ENCODE data around the gene ILF2. TPM values are rescaled to one million over a fixed set of nuclear protein-coding genes. Genes with fewer than 3 reads are reported as not detected.

ILF2 gene
- total and polyA plus RNA-seq, 2 of the 13 experiments (the other 11 are each of a cell fraction or from before 2014, with no cell fraction given) = 292 to 366 TPM

DNA sequence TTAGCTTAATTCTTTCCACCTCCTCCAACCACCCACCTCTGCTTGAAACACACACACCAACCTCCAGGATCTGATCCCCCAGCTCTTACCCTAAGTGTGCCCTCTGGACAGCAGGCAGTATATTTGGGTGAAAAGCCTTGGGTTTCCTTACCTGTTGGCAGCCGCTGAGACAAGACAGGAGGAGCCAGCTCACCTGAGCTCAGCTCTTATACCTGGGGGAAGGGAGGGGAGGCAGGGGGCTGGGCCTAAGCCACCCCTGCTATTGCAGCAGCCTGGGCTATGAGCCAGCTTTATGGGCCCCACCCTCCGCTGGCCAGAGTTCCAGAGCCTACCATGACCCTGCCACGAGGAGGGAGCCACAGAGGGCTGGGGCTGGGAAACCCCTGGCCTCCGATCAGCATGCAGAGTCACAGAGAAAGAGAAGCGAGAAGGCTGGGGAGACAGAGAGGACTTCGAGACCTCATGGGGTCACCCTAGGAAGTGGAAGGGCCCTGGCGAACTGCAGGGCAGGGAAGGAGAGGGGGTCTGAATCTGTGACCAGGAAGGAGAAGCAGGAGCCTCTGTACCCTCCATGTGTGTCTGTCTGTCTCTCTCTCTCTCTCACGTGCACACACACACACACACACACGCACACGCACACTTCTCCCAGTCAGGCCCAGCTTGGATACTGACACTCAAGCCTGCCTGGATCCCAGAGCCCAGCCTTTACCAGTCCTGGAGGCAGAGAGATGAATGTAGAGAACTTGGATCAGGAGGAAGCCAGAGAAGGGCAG is 54.5 kb downstream of the ILF2 start, which contains the start of gene S100A14 (continued):
- TF ChIP-seq, protein P1, sequence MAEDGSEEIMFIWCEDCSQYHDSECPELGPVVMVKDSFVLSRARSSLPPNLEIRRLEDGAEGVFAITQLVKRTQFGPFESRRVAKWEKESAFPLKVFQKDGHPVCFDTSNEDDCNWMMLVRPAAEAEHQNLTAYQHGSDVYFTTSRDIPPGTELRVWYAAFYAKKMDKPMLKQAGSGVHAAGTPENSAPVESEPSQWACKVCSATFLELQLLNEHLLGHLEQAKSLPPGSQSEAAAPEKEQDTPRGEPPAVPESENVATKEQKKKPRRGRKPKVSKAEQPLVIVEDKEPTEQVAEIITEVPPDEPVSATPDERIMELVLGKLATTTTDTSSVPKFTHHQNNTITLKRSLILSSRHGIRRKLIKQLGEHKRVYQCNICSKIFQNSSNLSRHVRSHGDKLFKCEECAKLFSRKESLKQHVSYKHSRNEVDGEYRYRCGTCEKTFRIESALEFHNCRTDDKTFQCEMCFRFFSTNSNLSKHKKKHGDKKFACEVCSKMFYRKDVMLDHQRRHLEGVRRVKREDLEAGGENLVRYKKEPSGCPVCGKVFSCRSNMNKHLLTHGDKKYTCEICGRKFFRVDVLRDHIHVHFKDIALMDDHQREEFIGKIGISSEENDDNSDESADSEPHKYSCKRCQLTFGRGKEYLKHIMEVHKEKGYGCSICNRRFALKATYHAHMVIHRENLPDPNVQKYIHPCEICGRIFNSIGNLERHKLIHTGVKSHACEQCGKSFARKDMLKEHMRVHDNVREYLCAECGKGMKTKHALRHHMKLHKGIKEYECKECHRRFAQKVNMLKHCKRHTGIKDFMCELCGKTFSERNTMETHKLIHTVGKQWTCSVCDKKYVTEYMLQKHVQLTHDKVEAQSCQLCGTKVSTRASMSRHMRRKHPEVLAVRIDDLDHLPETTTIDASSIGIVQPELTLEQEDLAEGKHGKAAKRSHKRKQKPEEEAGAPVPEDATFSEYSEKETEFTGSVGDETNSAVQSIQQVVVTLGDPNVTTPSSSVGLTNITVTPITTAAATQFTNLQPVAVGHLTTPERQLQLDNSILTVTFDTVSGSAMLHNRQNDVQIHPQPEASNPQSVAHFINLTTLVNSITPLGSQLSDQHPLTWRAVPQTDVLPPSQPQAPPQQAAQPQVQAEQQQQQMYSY (CRISPR knock-in tag; IDR thresholded peaks at IDR 0.05) = no peak
- TF ChIP-seq HNRNPL (IDR thresholded peaks at IDR 0.05; ENCODE audit: low read depth, low read length) = no peak
- TF ChIP-seq, protein P2, sequence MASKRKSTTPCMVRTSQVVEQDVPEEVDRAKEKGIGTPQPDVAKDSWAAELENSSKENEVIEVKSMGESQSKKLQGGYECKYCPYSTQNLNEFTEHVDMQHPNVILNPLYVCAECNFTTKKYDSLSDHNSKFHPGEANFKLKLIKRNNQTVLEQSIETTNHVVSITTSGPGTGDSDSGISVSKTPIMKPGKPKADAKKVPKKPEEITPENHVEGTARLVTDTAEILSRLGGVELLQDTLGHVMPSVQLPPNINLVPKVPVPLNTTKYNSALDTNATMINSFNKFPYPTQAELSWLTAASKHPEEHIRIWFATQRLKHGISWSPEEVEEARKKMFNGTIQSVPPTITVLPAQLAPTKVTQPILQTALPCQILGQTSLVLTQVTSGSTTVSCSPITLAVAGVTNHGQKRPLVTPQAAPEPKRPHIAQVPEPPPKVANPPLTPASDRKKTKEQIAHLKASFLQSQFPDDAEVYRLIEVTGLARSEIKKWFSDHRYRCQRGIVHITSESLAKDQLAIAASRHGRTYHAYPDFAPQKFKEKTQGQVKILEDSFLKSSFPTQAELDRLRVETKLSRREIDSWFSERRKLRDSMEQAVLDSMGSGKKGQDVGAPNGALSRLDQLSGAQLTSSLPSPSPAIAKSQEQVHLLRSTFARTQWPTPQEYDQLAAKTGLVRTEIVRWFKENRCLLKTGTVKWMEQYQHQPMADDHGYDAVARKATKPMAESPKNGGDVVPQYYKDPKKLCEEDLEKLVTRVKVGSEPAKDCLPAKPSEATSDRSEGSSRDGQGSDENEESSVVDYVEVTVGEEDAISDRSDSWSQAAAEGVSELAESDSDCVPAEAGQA (IDR thresholded peaks at IDR 0.05; ENCODE audit: low read depth) = no peak
- TF ChIP-seq, protein P2 (CRISPR knock-in tag; IDR thresholded peaks at IDR 0.05; ENCODE audit: borderline replicate concordance) = no peak
- TF ChIP-seq, protein P3, sequence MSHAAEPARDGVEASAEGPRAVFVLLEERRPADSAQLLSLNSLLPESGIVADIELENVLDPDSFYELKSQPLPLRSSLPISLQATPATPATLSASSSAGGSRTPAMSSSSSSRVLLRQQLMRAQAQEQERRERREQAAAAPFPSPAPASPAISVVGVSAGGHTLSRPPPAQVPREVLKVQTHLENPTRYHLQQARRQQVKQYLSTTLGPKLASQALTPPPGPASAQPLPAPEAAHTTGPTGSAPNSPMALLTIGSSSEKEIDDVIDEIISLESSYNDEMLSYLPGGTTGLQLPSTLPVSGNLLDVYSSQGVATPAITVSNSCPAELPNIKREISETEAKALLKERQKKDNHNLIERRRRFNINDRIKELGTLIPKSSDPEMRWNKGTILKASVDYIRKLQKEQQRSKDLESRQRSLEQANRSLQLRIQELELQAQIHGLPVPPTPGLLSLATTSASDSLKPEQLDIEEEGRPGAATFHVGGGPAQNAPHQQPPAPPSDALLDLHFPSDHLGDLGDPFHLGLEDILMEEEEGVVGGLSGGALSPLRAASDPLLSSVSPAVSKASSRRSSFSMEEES (CRISPR knock-in tag; IDR thresholded peaks at IDR 0.05) = no peak
- TF ChIP-seq ZNF766 (CRISPR knock-in tag; IDR thresholded peaks at IDR 0.05; ENCODE audit: borderline replicate concordance) = no peak
- no peak for TF ChIP-seq SMARCC2 (IDR thresholded peaks at IDR 0.05)
- no peak for TF ChIP-seq THAP11 (CRISPR knock-in tag; IDR thresholded peaks at IDR 0.05)
- no peak for TF ChIP-seq ZNF253 (CRISPR knock-in tag; IDR thresholded peaks at IDR 0.05; ENCODE audit: borderline replicate concordance)
- TF ChIP-seq ZFP37 (CRISPR knock-in tag; IDR thresholded peaks at IDR 0.05; ENCODE audit: borderline replicate concordance) = no peak
- TF ChIP-seq EEA1 (CRISPR knock-in tag; IDR thresholded peaks at IDR 0.05; ENCODE audit: borderline replicate concordance) = no peak
- TF ChIP-seq MED13 (CRISPR knock-in tag; IDR thresholded peaks at IDR 0.05) = no peak
- TF ChIP-seq TSC22D2 (CRISPR knock-in tag; IDR thresholded peaks at IDR 0.05; ENCODE audit: borderline replicate concordance) = no peak
- TF ChIP-seq NPAS2 (CRISPR knock-in tag; IDR thresholded peaks at IDR 0.05; ENCODE audit: borderline replicate concordance) = no peak
- TF ChIP-seq, protein P4, sequence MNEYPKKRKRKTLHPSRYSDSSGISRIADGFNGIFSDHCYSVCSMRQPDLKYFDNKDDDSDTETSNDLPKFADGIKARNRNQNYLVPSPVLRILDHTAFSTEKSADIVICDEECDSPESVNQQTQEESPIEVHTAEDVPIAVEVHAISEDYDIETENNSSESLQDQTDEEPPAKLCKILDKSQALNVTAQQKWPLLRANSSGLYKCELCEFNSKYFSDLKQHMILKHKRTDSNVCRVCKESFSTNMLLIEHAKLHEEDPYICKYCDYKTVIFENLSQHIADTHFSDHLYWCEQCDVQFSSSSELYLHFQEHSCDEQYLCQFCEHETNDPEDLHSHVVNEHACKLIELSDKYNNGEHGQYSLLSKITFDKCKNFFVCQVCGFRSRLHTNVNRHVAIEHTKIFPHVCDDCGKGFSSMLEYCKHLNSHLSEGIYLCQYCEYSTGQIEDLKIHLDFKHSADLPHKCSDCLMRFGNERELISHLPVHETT (CRISPR knock-in tag; conservative IDR thresholded peaks at IDR 0.05) = no peak
